HG03139 (cell line): ENCODE results near the gene GAB2.
"Not testable (repeated sequence)": the region's sequence is repeated elsewhere in the genome, so short reads cannot be mapped to it uniquely, and the experiment has no call there.

Source experiments
- ATAC-seq: cut with Tn5 transposase; IDR thresholded peaks from one replicate; pipeline ENCODE4 v1.9.1; 2021; ENCODE audit not compliant: unreplicated experiment

GAB2 gene

DNA sequence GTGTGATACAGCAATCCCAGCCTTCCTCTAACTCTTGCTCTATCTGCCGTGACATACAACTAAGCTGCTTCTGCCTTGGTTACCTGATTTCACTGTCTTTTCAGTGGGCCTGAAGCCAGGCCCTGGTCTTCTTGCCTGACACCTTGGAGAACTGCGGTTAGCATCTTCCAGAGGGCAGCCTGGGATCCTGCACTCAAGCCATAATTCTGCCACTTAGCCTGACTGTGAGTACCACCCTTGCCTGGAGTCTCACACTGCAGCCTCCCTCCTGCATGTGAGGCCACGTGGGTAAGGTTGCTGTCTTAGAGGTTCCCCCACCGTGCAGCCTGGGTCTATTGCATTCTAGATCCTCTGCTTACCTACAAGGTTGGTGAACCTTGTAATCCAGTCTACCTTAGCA lies 193.1 kb downstream of the GAB2 start:
- ATAC-seq, result no peak

DNA sequence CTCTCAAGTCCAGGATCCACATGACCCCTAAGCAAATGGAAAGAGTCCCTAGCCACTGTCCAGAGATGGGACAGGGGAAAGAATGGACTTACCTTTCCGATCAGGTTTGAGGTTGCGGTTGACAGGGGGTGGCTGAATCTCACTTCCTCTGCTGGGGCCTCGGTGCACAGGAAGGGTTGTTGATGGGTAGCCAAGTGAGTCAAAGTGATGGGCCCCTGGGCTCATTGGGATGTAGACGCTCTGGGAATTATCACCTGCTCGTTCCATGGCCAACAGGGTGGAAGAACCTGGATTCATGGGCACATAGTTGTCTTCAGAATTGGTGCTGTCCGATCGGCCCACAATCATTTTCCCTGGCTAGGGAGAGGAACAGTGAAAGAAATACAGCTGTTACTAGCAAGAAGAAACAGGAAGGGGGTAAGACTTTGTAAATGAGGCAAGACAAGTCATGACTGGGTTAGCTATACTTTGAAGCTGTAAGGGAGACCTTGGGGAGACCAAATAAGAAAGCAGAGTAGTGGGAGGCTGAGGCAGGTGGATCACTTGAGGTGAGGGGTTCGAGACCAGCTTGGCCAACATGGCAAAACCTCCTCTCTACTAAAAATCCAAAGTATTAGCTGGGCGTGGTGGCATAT lies 194.2 kb downstream of the GAB2 start:
- peak; percentile 78 for ATAC-seq

DNA sequence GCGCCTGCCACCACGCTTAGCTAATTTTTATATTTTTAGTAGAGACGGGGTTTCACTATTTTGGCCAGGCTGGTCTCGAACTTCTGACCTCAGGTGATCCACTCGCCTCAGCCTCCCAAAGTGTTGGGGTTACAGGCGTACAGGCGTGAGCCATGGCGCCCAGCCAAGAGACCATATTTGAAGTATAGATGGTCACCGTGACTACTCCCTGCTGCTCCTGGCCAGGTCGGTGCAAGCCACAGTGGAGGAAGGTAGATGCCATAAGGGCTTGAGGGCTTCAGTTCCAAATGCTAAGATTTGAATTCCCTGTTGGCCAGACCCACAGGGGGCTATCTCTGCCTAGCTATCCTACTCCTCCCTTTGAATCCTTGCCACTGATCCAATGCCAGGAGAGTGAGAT lies 194.9 kb downstream of the GAB2 start:
- ATAC-seq, result not testable (repeated sequence)

DNA sequence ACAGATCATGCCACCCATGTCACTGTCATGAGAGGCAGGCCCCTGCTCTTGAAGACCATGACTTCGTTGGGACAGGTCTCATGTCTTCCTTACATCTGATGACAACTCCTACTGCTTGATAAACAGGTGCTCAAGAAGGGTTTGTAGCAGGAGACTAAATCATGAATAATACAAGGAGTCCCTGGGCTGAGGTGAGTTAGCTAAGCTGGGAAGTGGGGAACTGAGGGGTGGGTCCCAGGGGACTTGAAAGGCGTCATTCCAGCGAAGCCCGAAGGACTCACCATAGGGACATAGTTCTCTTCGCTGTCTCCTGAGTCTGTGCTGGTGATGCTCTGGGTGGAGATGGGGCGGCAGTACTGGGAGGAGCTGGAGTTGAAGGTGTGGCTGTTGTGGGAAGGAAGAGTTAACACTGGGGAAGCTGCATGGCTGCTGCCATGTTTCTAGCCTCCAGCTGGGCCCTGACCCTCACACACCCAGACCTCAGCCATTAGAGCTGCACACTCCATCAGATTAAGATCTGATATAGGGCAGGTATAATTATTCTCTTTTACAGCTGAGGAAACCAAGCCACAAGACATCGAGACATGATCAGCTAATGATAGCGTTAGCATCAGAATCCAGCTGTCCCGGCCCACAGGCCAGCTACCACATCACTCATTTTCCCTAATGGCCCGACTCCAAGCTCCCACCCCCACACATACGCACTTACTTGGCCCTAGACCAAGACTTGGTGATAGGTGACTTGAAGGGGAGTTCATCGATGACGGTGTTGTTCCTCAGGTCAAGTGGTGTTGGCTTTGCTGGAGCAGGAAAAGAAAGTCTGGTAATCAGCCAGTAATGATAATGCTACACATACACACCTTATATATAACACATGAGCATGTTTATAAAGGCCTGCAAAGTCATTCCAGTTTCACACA lies 196.0 kb downstream of the GAB2 start:
- no peak for ATAC-seq

DNA sequence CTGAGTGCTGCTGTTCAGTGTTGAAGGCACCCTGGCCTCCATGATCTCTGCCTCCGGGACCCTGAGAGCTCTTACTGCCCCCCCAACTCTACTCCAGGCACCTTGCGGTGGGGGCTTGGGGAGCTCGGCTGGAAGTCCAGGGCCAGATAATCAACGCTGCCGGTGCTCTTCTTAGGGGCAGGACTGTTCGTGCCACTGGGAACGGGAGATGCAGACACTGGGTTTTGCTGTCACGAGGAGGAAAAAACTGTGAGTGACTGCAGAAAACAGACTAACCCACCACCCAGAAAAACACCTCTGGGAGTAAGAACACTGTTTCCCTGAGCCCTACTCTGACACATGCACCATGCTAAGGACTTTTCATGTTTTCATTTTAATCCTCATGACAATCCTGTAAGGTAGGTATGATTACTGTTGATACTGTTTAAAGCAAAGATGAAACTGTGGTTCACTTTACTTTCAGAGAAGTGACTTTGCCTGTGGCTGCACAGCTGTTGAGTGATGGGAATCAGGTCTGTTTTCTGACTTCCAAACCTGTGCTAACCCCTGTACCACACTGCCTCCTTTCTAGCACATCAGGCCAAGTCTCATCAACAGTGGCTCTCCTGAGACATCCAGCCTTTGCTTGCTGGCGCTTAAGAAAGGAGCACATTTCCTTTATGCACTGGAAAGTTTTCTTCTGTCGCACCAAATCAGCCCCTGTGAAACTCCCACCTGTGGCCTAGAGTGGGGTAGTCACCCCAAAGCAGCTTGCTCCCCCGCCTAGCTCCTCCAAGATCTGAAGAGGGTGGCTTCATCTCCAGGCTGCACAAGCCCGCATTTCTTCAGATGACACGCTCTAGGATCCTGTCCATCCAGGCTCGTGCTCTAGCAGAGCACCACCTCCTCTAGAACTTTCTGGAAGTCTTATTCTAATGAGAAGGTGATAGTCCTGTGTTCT lies 197.1 kb downstream of the GAB2 start:
- ATAC-seq, result no peak

DNA sequence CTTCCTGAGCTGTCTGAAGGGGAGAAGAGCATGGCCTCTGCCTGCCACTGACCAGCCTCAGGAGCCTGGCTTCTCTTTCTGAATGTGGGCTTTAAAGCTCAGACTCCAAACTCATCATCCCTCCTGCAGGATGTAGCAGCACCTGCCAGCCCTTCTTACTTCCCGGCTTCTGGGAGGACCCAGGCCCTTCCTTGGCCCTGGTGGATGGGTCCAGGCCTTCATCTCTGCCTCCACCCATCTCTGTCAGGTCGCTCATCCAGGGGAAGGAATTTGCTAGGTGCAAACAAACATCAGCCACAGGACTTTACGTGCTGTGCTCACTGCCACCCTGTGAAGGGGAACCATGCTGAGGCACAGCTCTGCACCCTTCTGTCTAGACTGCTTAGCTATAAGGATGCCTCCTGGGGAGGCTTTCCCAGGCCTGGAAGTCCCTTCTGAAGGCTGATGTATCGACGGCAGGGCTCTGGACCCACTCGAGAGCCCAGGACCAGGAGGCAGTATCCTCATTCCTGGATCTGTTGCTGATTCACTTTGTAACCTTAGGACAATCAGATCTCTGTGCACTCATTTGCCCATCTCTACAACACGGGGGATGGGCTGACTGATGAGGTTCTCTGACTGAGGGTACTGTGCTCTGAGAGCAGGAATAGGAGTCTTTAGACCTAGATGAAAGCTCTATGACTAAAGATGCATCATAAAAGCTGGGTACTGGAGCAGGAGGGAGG lies 198.0 kb downstream of the GAB2 start:
- ATAC-seq, result no peak

DNA sequence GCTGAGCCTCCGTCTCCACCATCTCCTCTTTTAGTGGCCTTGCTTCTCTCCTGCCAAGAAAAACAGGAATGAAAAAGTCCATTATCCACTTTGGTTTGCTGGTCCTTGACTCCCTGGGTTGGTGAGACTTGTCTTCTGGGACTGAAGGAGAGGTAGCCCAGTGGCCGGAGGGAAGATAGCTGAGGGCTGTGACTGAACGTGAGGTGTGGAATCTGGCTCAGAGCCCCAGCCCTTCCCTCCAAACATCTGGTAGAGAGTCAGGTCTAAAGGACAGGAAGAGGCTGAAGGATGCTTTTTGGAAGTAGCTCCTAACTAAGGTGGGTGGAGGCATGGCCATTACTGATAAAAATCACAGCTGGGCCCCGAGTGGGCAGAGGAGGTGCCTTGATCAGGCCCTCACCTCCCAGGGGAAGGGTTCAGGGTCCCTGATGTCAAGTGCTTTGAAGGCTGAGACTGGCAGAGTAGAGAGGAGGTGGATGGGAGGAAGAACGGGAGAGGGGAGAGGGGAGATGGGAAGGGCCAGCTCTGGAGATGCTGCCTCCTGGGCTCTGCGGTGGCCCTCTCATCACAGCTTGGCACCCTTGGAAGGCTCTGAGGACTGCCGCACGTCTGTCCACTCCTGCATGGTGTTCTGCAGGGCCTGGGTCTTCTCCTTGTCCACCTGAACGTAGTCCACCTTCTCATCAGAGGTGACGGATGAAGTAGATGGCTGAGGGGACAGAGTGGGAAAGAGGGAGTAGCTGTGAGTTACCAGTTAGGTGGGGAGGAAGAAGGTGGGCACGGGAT lies 198.7 kb downstream of the GAB2 start:
- ATAC-seq, result no peak

DNA sequence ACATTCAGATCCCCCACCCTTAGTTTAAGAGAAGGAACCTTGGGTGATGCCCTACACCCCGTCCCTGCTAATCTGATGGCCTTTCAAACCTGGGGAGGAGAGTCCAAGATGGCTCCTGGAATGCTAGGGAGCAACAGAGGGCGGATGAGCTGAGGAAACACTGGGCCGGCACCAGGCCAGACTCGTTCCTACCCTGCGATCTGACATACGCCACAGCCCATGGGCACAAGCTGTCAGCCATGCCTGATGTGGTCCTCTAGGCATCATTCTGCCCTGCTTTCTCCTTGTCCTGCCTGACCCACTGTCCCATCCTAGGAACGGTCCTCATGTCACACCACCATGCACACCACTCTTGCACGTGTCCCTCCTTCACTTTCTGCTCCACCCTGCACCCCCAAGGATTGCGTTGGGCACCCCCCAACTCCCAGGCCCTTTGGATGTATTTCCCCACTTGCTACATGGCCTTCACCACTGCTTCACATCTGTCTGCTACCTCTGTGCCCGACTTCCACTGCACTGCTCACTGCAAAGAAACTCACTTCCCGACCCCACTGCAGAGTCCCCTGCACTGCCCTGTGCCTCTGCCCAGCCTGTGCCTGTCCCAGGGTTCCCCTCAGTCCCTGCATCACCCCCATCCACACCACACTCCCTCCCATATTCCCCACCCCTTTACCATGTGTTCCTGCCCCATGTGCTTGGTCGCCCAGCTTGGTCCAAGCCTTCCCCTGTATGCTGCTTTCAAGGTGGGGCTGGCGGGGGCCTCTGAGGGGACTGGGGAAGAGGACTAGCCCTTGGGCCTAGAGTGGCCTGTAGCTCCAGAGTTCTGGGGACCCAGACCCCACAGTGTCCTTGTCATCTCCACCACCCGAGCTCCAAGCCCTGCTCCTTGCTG lies 199.7 kb downstream of the GAB2 start:
- ATAC-seq, result no peak

DNA sequence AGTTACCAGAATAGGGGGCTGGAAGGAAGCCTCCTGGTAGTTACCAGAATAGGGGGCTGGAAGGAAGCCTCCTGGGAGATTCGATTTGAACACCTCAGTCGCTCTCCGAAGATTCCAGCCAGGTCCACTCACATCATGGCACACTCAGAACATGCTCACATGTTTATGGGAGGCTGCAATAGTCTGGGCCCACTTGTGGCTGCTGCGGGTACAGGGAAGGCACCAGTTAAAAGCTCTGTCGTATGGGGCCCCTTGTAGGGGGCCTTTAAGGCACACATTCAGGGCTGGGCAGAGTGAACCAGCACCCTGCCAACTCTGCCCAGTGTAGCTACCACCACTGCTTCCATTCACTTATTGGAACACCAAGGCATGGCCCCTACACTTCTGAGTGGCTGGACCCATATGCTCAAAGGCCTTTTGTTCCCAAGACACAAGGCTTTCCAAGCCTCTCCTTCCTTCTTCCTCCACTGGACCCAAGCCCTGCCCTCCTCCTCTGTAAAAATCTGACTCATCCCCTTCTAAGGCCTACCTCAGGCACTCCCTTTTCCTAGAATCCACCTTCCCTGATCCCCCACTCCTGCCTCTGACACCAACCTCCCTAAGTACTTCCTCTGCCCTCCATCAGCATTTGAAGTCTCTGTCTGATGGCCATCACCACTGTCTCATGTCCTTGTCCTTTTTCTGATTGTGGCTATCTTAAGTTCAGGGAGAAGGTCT lies 200.9 kb downstream of the GAB2 start:
- ATAC-seq, result no peak

DNA sequence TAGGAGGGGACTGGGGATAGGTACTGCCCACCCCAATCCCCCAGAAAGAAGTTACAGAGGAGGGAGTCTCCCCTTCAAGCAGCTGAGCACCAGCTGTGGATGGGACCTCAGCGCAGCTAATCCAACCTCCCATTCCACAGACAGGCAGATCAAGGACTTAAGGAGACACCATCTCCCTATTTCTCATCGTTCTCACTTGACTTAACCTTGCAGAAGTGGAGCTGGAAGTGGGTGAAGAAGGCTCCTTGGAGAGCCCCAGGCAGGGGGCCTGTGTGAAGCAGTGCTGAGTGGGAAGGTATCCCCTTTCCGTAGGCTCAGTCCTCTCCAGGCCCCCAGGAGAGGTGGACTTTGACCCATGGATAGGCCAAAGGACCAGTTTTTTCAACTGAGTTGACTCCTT lies 201.6 kb downstream of the GAB2 start:
- no peak for ATAC-seq

DNA sequence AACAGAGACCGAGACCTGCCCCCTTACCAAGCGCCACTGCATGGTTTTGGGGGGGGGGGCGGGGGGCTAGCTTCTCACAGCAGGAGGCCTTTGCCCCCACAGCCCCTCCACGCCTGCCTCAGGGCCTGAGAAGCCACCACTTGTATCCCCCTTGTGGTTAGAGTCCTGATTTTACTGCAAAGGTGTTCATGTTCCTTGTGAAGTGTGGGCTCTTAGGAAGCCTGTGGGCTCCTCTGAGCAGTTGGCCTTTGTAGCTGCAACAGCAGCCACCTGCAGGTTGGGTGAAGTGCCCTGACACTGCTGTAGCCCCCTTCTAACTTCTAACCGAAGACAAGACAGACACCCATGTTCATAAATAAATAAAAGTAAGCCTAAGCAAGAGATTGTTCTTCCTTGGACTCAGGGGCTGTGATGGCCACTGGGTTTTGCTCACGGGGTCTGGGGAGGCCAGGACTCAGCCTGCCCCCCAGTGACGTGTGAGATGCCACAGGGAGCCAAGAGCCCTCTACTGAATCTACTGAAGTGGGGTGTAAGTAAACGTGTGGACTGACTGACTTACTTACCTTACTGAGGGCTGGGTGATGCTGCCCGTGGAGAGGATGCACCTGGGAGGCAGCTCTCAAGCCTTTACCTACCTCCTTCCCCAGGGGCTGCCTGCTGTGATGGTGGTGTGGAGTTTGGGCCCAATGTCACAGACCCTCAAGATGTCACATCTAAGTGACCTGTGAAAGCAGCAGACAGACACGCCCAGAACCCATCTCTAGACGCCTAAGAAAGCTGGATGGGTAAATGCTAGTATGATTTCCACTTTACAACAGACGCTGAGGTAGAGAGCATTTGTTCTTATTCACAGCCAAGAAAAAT lies 203.1 kb downstream of the GAB2 start:
- ATAC-seq, result no peak

DNA sequence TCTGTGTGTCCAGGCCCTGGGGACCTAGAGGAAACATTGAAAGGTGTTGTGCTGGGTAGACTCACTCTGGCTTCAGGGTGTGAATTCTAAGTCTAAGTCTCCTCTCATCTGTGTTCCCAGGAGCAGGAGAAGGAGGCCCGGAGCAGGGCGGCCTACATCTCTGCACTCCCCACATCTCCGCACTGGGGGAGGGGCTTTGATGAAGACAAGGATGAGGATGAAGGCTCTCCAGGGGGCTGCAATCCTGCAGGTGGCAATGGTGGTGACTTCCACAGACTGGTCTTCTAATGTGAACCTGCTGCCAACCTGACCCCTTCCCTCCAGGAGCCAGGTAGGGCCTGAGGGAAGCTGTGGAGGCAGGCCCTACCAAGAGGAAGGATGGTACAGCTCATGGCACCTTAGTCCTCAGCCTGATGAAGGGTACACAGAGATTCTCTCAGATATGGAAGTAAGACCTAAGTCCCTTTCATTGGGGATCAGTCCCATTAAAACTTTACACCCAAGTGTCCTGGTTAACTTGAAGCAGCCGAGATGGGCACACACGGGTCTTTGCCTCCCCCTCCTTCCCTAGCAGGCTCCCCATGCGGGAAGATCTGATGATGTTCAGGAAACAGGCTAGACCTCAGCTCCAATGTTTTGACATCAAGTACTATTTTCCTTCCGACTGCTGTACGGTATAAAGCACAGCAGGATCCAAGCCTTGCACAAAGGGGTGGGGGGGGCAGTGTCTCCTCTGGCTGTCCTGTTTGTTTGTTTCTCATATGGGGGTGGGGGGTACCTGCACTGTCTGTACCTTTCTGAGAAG lies 203.9 kb downstream of the GAB2 start:
- ATAC-seq, result no peak

DNA sequence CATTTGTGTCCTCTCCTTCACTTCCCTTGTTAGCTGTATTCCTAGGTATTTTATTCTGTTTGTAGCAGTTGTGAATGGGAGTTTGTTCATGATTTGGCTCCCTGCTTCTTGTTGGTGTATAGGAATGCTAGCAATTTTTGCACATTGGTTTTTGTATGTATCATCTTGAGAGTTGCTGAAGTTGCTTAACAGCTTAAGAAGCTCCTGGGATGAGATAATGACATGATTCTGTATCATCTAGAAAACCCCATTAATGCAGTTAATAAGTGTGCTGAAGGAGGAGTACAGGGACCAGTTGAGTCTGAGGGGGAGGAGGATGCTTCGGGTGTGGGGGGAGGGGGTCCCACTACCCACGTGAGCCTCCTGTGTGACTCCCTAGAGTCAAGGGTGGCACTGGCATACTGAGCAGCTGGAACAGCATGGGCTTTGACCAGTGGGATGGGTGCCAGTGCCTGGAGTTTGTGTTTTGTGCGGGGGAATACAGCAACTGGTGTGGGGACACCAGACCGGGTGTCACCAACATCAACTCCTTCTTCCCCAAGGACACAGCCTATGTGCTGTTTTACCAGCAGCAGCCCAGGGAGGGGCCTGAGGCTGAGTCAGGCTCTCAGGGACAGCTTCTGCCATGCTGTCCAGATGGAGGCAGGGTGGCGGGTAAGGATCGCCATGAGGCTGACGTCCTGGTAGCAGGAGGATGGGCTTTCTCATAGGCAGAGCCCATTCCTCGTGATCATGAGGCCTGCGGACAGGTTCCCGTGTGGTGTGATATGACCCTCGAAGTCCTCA lies 204.8 kb downstream of the GAB2 start:
- no peak for ATAC-seq

DNA sequence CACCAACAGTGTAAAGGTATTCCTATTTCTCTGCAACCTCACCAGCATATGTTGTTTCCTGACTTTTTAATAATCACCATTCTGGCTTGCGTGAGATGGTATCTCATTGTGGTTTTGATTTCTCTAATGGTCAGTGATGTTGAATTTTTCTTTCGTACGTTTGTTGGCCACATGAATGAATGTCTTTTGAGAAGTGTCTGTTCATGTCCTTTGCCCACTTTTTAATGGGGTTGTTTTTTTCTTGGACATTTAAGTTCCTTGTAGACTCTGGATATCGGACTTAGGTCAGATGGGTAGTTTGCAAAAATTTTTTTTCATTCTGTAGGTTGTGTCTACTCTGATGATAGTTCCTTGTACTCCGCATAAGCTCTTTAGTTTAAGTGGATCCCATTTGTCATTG lies 206.1 kb downstream of the GAB2 start:
- no peak for ATAC-seq

DNA sequence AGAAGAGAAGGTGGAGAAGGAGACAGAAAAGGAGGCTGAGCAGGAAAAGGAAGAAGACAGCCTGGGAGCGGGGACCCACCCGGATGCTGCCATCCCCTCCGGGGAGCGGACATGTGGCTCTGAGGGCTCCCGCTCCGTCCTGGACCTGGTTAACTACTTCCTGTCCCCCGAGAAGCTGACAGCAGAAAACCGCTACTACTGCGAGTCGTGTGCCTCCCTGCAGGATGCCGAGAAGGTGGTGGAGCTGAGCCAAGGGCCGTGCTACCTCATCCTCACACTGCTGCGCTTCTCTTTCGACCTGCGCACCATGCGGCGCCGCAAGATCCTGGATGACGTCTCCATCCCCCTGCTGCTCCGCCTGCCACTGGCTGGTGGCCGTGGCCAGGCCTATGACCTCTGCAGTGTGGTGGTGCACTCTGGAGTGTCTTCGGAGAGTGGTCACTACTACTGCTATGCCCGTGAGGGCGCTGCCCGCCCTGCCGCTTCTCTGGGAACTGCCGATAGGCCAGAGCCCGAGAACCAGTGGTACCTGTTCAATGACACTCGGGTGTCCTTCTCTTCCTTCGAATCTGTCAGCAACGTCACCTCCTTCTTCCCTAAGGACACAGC lies 207.5 kb downstream of the GAB2 start:
- no peak for ATAC-seq
